H9 (cell line): ENCODE measurements around the gene PAK2. TPM values are rescaled to one million over a fixed set of nuclear protein-coding genes. Genes with fewer than 3 reads are reported as not detected.

Experiments used
- DNase-seq: peaks from one replicate; pipeline ENCODE4 v3.0.0-alpha.2; 2017
- H2AFZ ChIP-seq: one replicate; pipeline ENCODE4 v1.6.1; 2013; ENCODE audit warnings: mild to moderate bottlenecking, low read length, control low read depth, moderate library complexity
- H2AK5ac ChIP-seq: 2 replicates; pipeline ENCODE4 v1.6.1; 2013; ENCODE audit warnings: low read length, control low read depth, mixed read lengths; ENCODE audit not compliant: insufficient read length
- H2BK120ac ChIP-seq: one replicate; pipeline ENCODE4 v1.6.1; 2013; ENCODE audit warnings: low read depth, mild to moderate bottlenecking, low read length, control low read depth, inconsistent platforms; ENCODE audit not compliant: poor library complexity, severe bottlenecking
- H2BK12ac ChIP-seq: 2 replicates; pipeline ENCODE4 v1.6.1; 2013; ENCODE audit warnings: low read length, control low read depth, mixed read lengths, low read depth; ENCODE audit not compliant: insufficient read length
- H2BK15ac ChIP-seq: 2 replicates; pipeline ENCODE4 v1.6.1; 2013; ENCODE audit warnings: low read depth, low read length, control low read depth
- H2BK20ac ChIP-seq: one replicate; pipeline ENCODE4 v1.6.1; 2013; ENCODE audit warnings: low read depth, mild to moderate bottlenecking, low read length, control low read depth, inconsistent platforms; ENCODE audit not compliant: poor library complexity, severe bottlenecking
- H2BK5ac ChIP-seq: 2 replicates; pipeline ENCODE4 v1.6.1; 2013; ENCODE audit warnings: low read length, control low read depth, mixed read lengths; ENCODE audit not compliant: insufficient read length
- H3K14ac ChIP-seq: 2 replicates; pipeline ENCODE4 v1.6.1; 2013; ENCODE audit warnings: low read length, control low read depth; ENCODE audit not compliant: insufficient read depth
- H3K18ac ChIP-seq: 2 replicates; pipeline ENCODE4 v1.6.1; 2013; ENCODE audit warnings: low read depth, mild to moderate bottlenecking, mixed read lengths, low read length, control low read depth; ENCODE audit not compliant: insufficient read length
- H3K23ac ChIP-seq: 2 replicates; pipeline ENCODE4 v1.6.1; 2013; ENCODE audit warnings: low read length, control low read depth, mixed read lengths, low read depth; ENCODE audit not compliant: insufficient read length
- H3K23me2 ChIP-seq: 2 replicates; pipeline ENCODE4 v1.6.1; 2013; ENCODE audit warnings: low read depth, mild to moderate bottlenecking, mixed read lengths, low read length, control low read depth; ENCODE audit not compliant: insufficient read length, poor library complexity, severe bottlenecking
- H3K27ac ChIP-seq: 2 replicates; pipeline ENCODE4 v1.5.1; 2013; ENCODE audit warnings: low read length, control low read depth, mixed read lengths, low read depth; ENCODE audit not compliant: insufficient read length
- H3K27me3 ChIP-seq: 2 replicates; pipeline ENCODE4 v1.6.1; 2013; ENCODE audit warnings: low read length, control low read depth, inconsistent platforms; ENCODE audit not compliant: insufficient read depth
- H3K4ac ChIP-seq: 2 replicates; pipeline ENCODE4 v1.6.1; 2013; ENCODE audit warnings: low read depth, mild to moderate bottlenecking, control low read depth, inconsistent platforms, low read length, moderate library complexity
- H3K4me1 ChIP-seq: 2 replicates; pipeline ENCODE4 v1.6.1; 2013; ENCODE audit warnings: low read length, control low read depth, inconsistent platforms; ENCODE audit not compliant: insufficient read depth
- H3K4me2 ChIP-seq: 2 replicates; pipeline ENCODE4 v1.6.1; 2013; ENCODE audit warnings: low read length, control low read depth, mixed read lengths; ENCODE audit not compliant: insufficient read length, insufficient read depth
- H3K56ac ChIP-seq: 2 replicates; pipeline ENCODE4 v1.6.1; 2013; ENCODE audit warnings: low read depth, mild to moderate bottlenecking, mixed read lengths, low read length, control low read depth; ENCODE audit not compliant: insufficient read length
- H3K79me1 ChIP-seq: 2 replicates; pipeline ENCODE4 v1.6.1; 2013; ENCODE audit warnings: low read depth, mild to moderate bottlenecking, moderate library complexity, low read length, control low read depth, inconsistent platforms; ENCODE audit not compliant: insufficient read depth, poor library complexity, severe bottlenecking
- H3K79me2 ChIP-seq: 2 replicates; pipeline ENCODE4 v1.6.1; 2013; ENCODE audit warnings: low read length, control low read depth, inconsistent platforms; ENCODE audit not compliant: insufficient read depth
- H3K9ac ChIP-seq: 2 replicates; pipeline ENCODE4 v1.6.1; 2013; ENCODE audit warnings: low read length, control low read depth, mixed read lengths; ENCODE audit not compliant: insufficient read length; ENCODE audit errors: extremely low read depth
- H3K9me3 ChIP-seq: one replicate; pipeline ENCODE4 v1.6.1; 2013; ENCODE audit warnings: low read depth, low read length, inconsistent platforms; ENCODE audit not compliant: control insufficient read depth
- H3T11ph ChIP-seq: one replicate; pipeline ENCODE4 v1.6.1; 2013; ENCODE audit warnings: mild to moderate bottlenecking, low read length, control low read depth, inconsistent platforms
- H4K20me1 ChIP-seq: one replicate; pipeline ENCODE4 v1.6.1; 2013; ENCODE audit not compliant: control insufficient read depth, insufficient read length, insufficient read depth
- H4K5ac ChIP-seq: 2 replicates; pipeline ENCODE4 v1.6.1; 2013; ENCODE audit warnings: low read depth, mild to moderate bottlenecking, mixed read lengths, low read length, control low read depth; ENCODE audit not compliant: insufficient read length
- H4K8ac ChIP-seq: replicated peaks from 2 replicates; pipeline ENCODE4 v1.6.1; 2013; ENCODE audit warnings: low read length, control low read depth, mixed read lengths, low read depth; ENCODE audit not compliant: insufficient read length
- H4K91ac ChIP-seq: 2 replicates; pipeline ENCODE4 v1.6.1; 2013; ENCODE audit warnings: low read depth, mild to moderate bottlenecking, moderate library complexity, mixed read lengths, low read length, control low read depth; ENCODE audit not compliant: insufficient read length
- H3K27ac Mint-ChIP-seq, 3 experiments: 2 replicates in 2 of 3; 3 replicates in 1 of 3; pipeline ENCODE4 v1.8.0; 2020 to 2021; ENCODE audit warnings: mixed read lengths in 3 of 3, mild to moderate bottlenecking in 1 of 3, moderate library complexity in 1 of 3
- H3K27me3 Mint-ChIP-seq: 2 replicates; pipeline ENCODE4 v1.8.0; 2021; ENCODE audit warnings: low read depth, mild to moderate bottlenecking, moderate library complexity, mixed read lengths
- H3K36me3 Mint-ChIP-seq, 3 experiments: 2 replicates in 2 of 3; 3 replicates in 1 of 3; pipeline ENCODE4 v1.8.0; 2020 to 2021; ENCODE audit warnings: low read depth in 3 of 3, mixed read lengths in 3 of 3; ENCODE audit not compliant: insufficient read depth in 1 of 3
- H3K4me1 Mint-ChIP-seq, 2 experiments: 2 replicates each; pipeline ENCODE4 v1.8.0; 2020; ENCODE audit warnings: mixed read lengths in 2 of 2
- H3K4me3 Mint-ChIP-seq, 2 experiments: 2 replicates in 1 of 2; 3 replicates in 1 of 2; pipeline ENCODE4 v1.8.0; 2020 to 2021; ENCODE audit warnings: mild to moderate bottlenecking in 2 of 2, mixed read lengths in 2 of 2, moderate library complexity in 1 of 2
- H3K9me3 Mint-ChIP-seq, 2 experiments: 2 replicates in 1 of 2; 3 replicates in 1 of 2; pipeline ENCODE4 v1.8.0; 2020; ENCODE audit warnings: mild to moderate bottlenecking in 2 of 2, mixed read lengths in 2 of 2, moderate library complexity in 1 of 2
- CTCF ChIP-seq: fragments of 200-600 bp; sonication (generic); conservative IDR thresholded peaks from 3 replicates; pipeline ENCODE4 v1.8.0; 2021; ENCODE audit warnings: antibody characterized with exemption, mild to moderate bottlenecking
- WGBS: extraction: QIAGEN DNeasy Blood & Tissue Kit; methylation state at CpG from one replicate; pipeline ENCODE4 v1.1.7; 2013; ENCODE audit warnings: missing lambda C conversion rate, low lambda C conversion rate, mixed read lengths; ENCODE audit not compliant: insufficient read length; ENCODE audit errors: extremely low coverage; 5-methylcytosine and 5-hydroxymethylcytosine counted together
- total RNA-seq: library from RNA; stranded (reverse); gene quantifications from 2 replicates; pipeline ENCODE4 v1.2.1, GENCODE V29; 2021

The PAK2 gene
- total RNA-seq, 1 experiment from 2014 or later, result 65.7 TPM

- no peak overlapping the region for H2AFZ ChIP-seq
- H3K4me1 ChIP-seq, result no peaks in the 10 kb centered on the region
- no peak overlapping the region for H2BK12ac ChIP-seq
- no peak overlapping the region for H3K4ac ChIP-seq
- Mint-ChIP-seq H3K27me3 (no peaks in the 10 kb centered on the region), H3K9me3 (peaks cover 0 to 4% of the 10 kb centered on the region in 2 experiments; a peak in 3 of 5 replicates), H3K36me3 (peaks cover 45 to 73% (median 62%) of the 10 kb centered on the region in 3 experiments; a peak in 6 of 7 replicates), H3K4me3 (no peak overlapping the region), H3K27ac (no peak overlapping the region), H3K4me1 (no peaks in the 10 kb centered on the region)
- no peak for TF ChIP-seq CTCF
- H3K9me3 ChIP-seq, result no peaks in the 10 kb centered on the region
- H2BK5ac ChIP-seq, result no peak overlapping the region
- no peaks in the 10 kb centered on the region for H3K79me1 ChIP-seq
- H3K23me2 ChIP-seq, result no peaks in the 10 kb centered on the region
- no peak overlapping the region for H2BK20ac ChIP-seq
- H2AK5ac ChIP-seq, result no peak overlapping the region
- H3K56ac ChIP-seq, result no peak overlapping the region
- no peak overlapping the region for H4K8ac ChIP-seq
- no peak for DNase-seq
- H2BK15ac ChIP-seq, result no peak overlapping the region
- H3K27ac ChIP-seq, result no peak overlapping the region
- H4K91ac ChIP-seq, result no peak overlapping the region
- no peak overlapping the region for H3K23ac ChIP-seq
- no peak overlapping the region for H3K14ac ChIP-seq
- H3K18ac ChIP-seq, result no peak overlapping the region
- H4K5ac ChIP-seq, result no peak overlapping the region
- no CpG with 5 or more reads among the region's 7 CpGs for WGBS
- no peaks in the 10 kb centered on the region for H3K79me2 ChIP-seq
- no peaks in the 10 kb centered on the region for H4K20me1 ChIP-seq
- no peaks in the 10 kb centered on the region for H3K27me3 ChIP-seq
- H3K9ac ChIP-seq, result no peak overlapping the region
- no peak overlapping the region for H3T11ph ChIP-seq
- no peak overlapping the region for H2BK120ac ChIP-seq
- H3K4me2 ChIP-seq, result no peak overlapping the region
Measured at GRCh38 chr3:196812853-196813252, 73.2 kb downstream of the PAK2 start.
